NT2/D1 (cell line): Measurements from ENCODE around the gene ZC3H12D.

Experiments
- DNase-seq: peaks from one replicate; pipeline ENCODE4 v3.0.0-alpha.2; 2011; ENCODE audit warnings: low read depth, low spot score
- H3K27me3 ChIP-seq: 2 replicates; pipeline ENCODE4 v1.6.0; 2011; ENCODE audit warnings: mild to moderate bottlenecking; ENCODE audit not compliant: insufficient read length, insufficient read depth
- H3K36me3 ChIP-seq: 2 replicates; pipeline ENCODE4 v1.6.1; 2011; ENCODE audit warnings: mild to moderate bottlenecking, low read length, mixed read lengths; ENCODE audit not compliant: insufficient read depth, insufficient read length
- H3K4me1 ChIP-seq: 2 replicates; pipeline ENCODE4 v1.5.1; 2011; ENCODE audit not compliant: insufficient read depth, insufficient read length
- H3K4me3 ChIP-seq: 2 replicates; pipeline ENCODE4 v1.5.1; 2011; ENCODE audit warnings: low read depth; ENCODE audit not compliant: insufficient read length
- H3K9ac ChIP-seq: 2 replicates; pipeline ENCODE4 v1.6.0; 2011; ENCODE audit warnings: low read depth; ENCODE audit not compliant: insufficient read length
- H3K9me3 ChIP-seq: 2 replicates; pipeline ENCODE4 v1.5.1; 2011; ENCODE audit warnings: mild to moderate bottlenecking, low read length; ENCODE audit not compliant: insufficient read depth
- SUZ12 ChIP-seq: IDR thresholded peaks from 2 replicates; pipeline ENCODE4 v1.6.1; 2011; ENCODE audit not compliant: insufficient read length, insufficient read depth; ENCODE audit errors: extremely low read depth
- YY1 ChIP-seq: IDR thresholded peaks from 2 replicates; pipeline ENCODE4 v1.6.1; 2011; ENCODE audit not compliant: insufficient read length, insufficient read depth
- ZNF274 ChIP-seq: IDR thresholded peaks from 2 replicates; pipeline ENCODE4 v1.6.1; 2011; ENCODE audit warnings: mild to moderate bottlenecking, low read depth, low read length

The ZC3H12D gene

GRCh38 chr6:149425224-149425623 lies 59.6 kb downstream of the ZC3H12D start:
- Histone ChIP-seq H3K36me3 (no peaks in the 10 kb centered on the region), H3K9ac (no peak overlapping the region), H3K4me1 (peaks cover 6% of the 10 kb centered on the region), H3K9me3 (no peaks in the 10 kb centered on the region), H3K27me3 (no peaks in the 10 kb centered on the region), H3K4me3 (no peak overlapping the region)
- TF ChIP-seq YY1 (no peak), SUZ12 (no peak), ZNF274 (no peak)
- DNase-seq, result no peak

- H3K9ac ChIP-seq, result no peak overlapping the region
- H3K4me1 ChIP-seq, result peaks cover 6% of the 10 kb centered on the region
- H3K9me3 ChIP-seq, result no peaks in the 10 kb centered on the region
- TF ChIP-seq ZNF274, result no peak
- no peak for TF ChIP-seq YY1
- no peak for TF ChIP-seq SUZ12
- H3K4me3 ChIP-seq, result no peak overlapping the region
- no peak for DNase-seq
- no peaks in the 10 kb centered on the region for H3K27me3 ChIP-seq
- H3K36me3 ChIP-seq, result no peaks in the 10 kb centered on the region
Observed at GRCh38 chr6:149423964-149424440, 60.8 kb downstream of the ZC3H12D start.

DNA sequence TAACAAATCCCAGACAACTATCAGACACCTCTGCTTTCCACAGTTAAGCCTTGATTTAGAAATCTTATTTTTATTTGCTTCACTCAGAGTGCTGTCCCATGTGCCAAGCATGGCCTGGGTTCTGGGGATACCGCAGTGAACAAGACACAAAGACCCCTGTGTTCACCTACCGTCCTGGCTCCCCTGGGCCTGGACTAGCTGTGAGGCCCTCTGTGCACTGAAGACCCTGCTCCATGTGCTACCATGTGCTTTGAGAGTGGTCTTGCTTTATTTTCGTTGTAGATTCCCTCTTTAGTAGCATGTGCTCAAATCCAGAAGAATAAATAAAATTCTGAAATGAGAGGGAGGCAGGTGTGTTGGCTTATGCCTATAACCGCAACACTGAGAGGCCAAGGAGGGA lies 62.2 kb downstream of the ZC3H12D start:
- Histone ChIP-seq H3K4me3 (no peak overlapping the region), H3K9ac (no peak overlapping the region), H3K9me3 (no peaks in the 10 kb centered on the region), H3K4me1 (peaks cover 3% of the 10 kb centered on the region), H3K27me3 (no peaks in the 10 kb centered on the region), H3K36me3 (no peaks in the 10 kb centered on the region)
- no peak for TF ChIP-seq SUZ12
- no peak for TF ChIP-seq ZNF274
- no peak for TF ChIP-seq YY1
- DNase-seq, result no peak

DNA sequence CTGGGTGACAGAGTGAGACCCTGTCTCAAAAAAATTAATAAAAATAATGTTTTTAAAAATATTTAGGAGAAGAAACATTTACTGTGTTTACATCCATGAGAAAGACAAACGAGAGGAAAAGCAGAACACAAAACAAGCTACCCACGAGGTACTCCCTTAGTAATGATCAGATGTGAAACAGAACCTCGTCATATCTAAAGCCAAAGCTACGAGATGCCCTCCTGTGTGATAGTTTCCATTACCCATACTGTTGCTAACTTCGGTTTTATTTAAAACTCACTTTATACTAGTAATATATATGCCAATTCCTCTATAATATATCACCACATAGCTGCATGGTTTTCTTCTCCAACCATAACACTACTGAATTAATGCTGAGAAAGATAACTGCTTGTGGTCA lies 63.7 kb downstream of the ZC3H12D start:
- DNase-seq, result no peak
- no peak for TF ChIP-seq YY1
- Histone ChIP-seq H3K27me3 (no peaks in the 10 kb centered on the region), H3K9ac (no peak overlapping the region), H3K4me3 (no peak overlapping the region), H3K36me3 (no peaks in the 10 kb centered on the region), H3K9me3 (no peaks in the 10 kb centered on the region), H3K4me1 (peaks cover 3% of the 10 kb centered on the region)

- H3K27me3 ChIP-seq, result no peaks in the 10 kb centered on the region
- H3K36me3 ChIP-seq, result no peaks in the 10 kb centered on the region
- no peak for DNase-seq
- H3K9ac ChIP-seq, result no peak overlapping the region
- no peaks in the 10 kb centered on the region for H3K9me3 ChIP-seq
- no peak overlapping the region for H3K4me3 ChIP-seq
- peaks cover 3% of the 10 kb centered on the region for H3K4me1 ChIP-seq
- TF ChIP-seq ZNF274 (no peak), YY1 (no peak), SUZ12 (no peak)
Observed at GRCh38 chr6:149419696-149420404, 65.0 kb downstream of the ZC3H12D start.

DNA sequence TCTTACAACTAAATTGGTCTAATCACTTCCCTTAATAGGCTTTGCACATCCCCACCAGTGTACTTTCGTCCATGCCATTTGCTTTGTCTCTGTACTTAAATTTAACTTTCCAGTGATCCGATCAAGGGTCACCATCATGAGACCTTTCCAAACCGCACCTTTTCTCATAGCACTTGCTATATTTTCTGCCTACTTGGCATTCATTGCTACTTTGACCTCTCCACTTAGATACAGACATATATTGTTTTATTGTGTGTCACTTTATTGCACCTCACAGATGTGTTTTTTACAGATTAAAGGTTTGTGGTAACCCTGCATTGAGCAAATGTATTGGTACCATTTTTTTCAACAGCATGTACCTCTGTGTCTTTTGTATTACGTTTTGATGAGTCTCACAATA lies 70.0 kb downstream of the ZC3H12D start:
- no peaks in the 10 kb centered on the region for H3K9me3 ChIP-seq

GRCh38 chr6:149414009-149414408 lies 70.8 kb downstream of the ZC3H12D start:
- Histone ChIP-seq H3K4me3 (no peak overlapping the region), H3K9ac (no peak overlapping the region), H3K4me1 (no peaks in the 10 kb centered on the region), H3K36me3 (peaks cover 22% of the 10 kb centered on the region), H3K9me3 (no peaks in the 10 kb centered on the region), H3K27me3 (no peaks in the 10 kb centered on the region)
- TF ChIP-seq SUZ12 (no peak), YY1 (no peak), ZNF274 (no peak)
- DNase-seq, result no peak

More for the DNA sequence above, 70.0 kb downstream of the ZC3H12D start:
- Histone ChIP-seq H3K27me3 (no peaks in the 10 kb centered on the region), H3K4me3 (no peak overlapping the region), H3K36me3 (peaks cover 14% of the 10 kb centered on the region), H3K9ac (no peak overlapping the region), H3K4me1 (no peaks in the 10 kb centered on the region)
- no peak for DNase-seq
- TF ChIP-seq YY1 (no peak), ZNF274 (no peak), SUZ12 (no peak)
